A549 (cell line): Measurements from ENCODE around the gene ADAMTS13. TPM values are rescaled to one million over a fixed set of nuclear protein-coding genes. Genes with fewer than 3 reads are reported as not detected.
A peak's percentile ranks its signal among the peaks of the same experiment; 100 is the strongest.

ENCODE experiments used
- ATAC-seq, 2 experiments: fragments of 200-7000 bp in 1 of 2; fragments of >200 bp in 1 of 2; cut with Nextera tagmentation in 1 of 2; cut with Tn5 transposase in 1 of 2; 3 replicates each; pipeline versions ENCODE4 v1.8.0 to v1.9.1; 2018 to 2020; ENCODE audit warnings: mild to moderate bottlenecking in 1 of 2, moderate library complexity in 1 of 2
- CTCF ChIA-PET: fragments of 300-600 bp; sonication (Branson Sonifier 250); formaldehyde crosslinking; extraction: SDS; loops from one replicate; lab custom pipeline; 2021; ENCODE audit warnings: antibody characterized with exemption, inconsistent platforms; lab: Yijun Ruan, JAX
- POLR2A ChIA-PET: fragments of 350-600 bp; formaldehyde crosslinking; extraction: SDS; loops from one replicate; lab custom pipeline; 2021; ENCODE audit warnings: antibody characterized with exemption, inconsistent platforms; lab: Yijun Ruan, JAX
- DNase-seq, 2 experiments: peaks; one replicate each; pipeline versions ENCODE4 v3.0.0 to v3.0.0-alpha.2; 2011 to 2016; ENCODE audit warnings: low read depth in 1 of 2, low spot score in 1 of 2
- FAIRE-seq: peaks from 2 replicates; lab custom pipeline; 2011; peaks lifted over from hg19 to GRCh38; lab: Jason Lieb, UNC
- H3K27ac ChIP-seq, 2 experiments: fragments of >200 bp; sonication (Bioruptor Twin); formaldehyde crosslinking; 3 replicates each; pipeline ENCODE4 v1.5.1; 2016 to 2017
- H3K4me1 ChIP-seq: fragments of >200 bp; sonication (Bioruptor Twin); formaldehyde crosslinking; 3 replicates; pipeline ENCODE4 v1.6.1; 2016
- H3K4me2 ChIP-seq: fragments of >200 bp; sonication (Bioruptor Twin); formaldehyde crosslinking; 3 replicates; pipeline ENCODE4 v1.6.1; 2016
- H3K4me3 ChIP-seq: fragments of >200 bp; sonication (Bioruptor Twin); formaldehyde crosslinking; 3 replicates; pipeline ENCODE4 v1.5.1; 2016
- H3K9me3 ChIP-seq: fragments of >200 bp; sonication (Bioruptor Twin); formaldehyde crosslinking; 3 replicates; pipeline ENCODE4 v1.6.1; 2016
- BCL3 ChIP-seq: fragments of >200 bp; sonication (Bioruptor Twin); formaldehyde crosslinking; IDR thresholded peaks from 3 replicates; pipeline ENCODE4 v1.6.1; 2016
- BHLHE40 ChIP-seq: IDR thresholded peaks from 2 replicates; pipeline ENCODE4 v1.6.1; 2012; ENCODE audit warnings: low read depth, low read length, inconsistent platforms
- CBX2 ChIP-seq: fragments of 200-600 bp; sonication (generic); IDR thresholded peaks from 2 replicates; pipeline ENCODE4 v1.6.1; 2016; ENCODE audit warnings: low read depth, mild to moderate bottlenecking, borderline replicate concordance
- CHD2 ChIP-seq: fragments of 150-350 bp; IDR thresholded peaks from 2 replicates; pipeline ENCODE4 v1.6.1; 2014; ENCODE audit warnings: low read length; ENCODE audit not compliant: partially characterized antibody
- CHD4 ChIP-seq: fragments of 200-600 bp; sonication (generic); IDR thresholded peaks from 2 replicates; pipeline ENCODE4 v1.6.1; 2016; ENCODE audit warnings: antibody characterized with exemption, mild to moderate bottlenecking, borderline replicate concordance
- EHF ChIP-seq: fragments of 250-450 bp; sonication (Bioruptor Pico); IDR thresholded peaks from 2 replicates; pipeline ENCODE4 v1.5.0; 2020; ENCODE audit warnings: mild to moderate bottlenecking
- FOSL2 ChIP-seq, 2 experiments: fragments of 450-650 bp in 1 of 2; fragments of >200 bp in 1 of 2; sonication (Bioruptor Twin) in 1 of 2; formaldehyde crosslinking; IDR thresholded peaks; 2 replicates each; pipeline versions ENCODE4 v1.5.0 to v1.6.1; 2016 to 2020; ENCODE audit warnings: mild to moderate bottlenecking in 1 of 2, moderate library complexity in 1 of 2
- FOXS1 ChIP-seq: fragments of 250-450 bp; sonication (Bioruptor Pico); IDR thresholded peaks from 2 replicates; pipeline ENCODE4 v1.5.0; 2020; ENCODE audit warnings: mild to moderate bottlenecking, moderate library complexity
- HES2 ChIP-seq: fragments of >200 bp; sonication (Bioruptor Twin); formaldehyde crosslinking; IDR thresholded peaks from 2 replicates; pipeline ENCODE4 v1.6.1; 2016
- HOXA7 ChIP-seq: fragments of 250-450 bp; sonication (Bioruptor Pico); IDR thresholded peaks from 2 replicates; pipeline ENCODE4 v1.5.0; 2020; ENCODE audit warnings: mild to moderate bottlenecking, moderate library complexity
- HOXB5 ChIP-seq: fragments of 250-450 bp; sonication (Bioruptor Pico); IDR thresholded peaks from 2 replicates; pipeline ENCODE4 v1.5.0; 2020; ENCODE audit warnings: mild to moderate bottlenecking, moderate library complexity
- JUNB ChIP-seq: fragments of >200 bp; sonication (Bioruptor Twin); formaldehyde crosslinking; IDR thresholded peaks from 2 replicates; pipeline ENCODE4 v1.6.1; 2016
- KDM5A ChIP-seq: fragments of 200-600 bp; sonication (generic); IDR thresholded peaks from 2 replicates; pipeline ENCODE4 v1.6.1; 2016; ENCODE audit warnings: antibody characterized with exemption, mild to moderate bottlenecking
- MAZ ChIP-seq: fragments of 150-350 bp; IDR thresholded peaks from 2 replicates; pipeline ENCODE4 v1.6.1; 2014; ENCODE audit warnings: antibody characterized with exemption, low read depth, low read length, borderline replicate concordance
- MYC ChIP-seq: IDR thresholded peaks from 2 replicates; pipeline ENCODE4 v1.6.1; 2012; ENCODE audit warnings: mild to moderate bottlenecking, inconsistent platforms, low read length, improper control_type of control experiment, borderline replicate concordance
- NPAS2 ChIP-seq: fragments of 250-450 bp; sonication (Bioruptor Pico); IDR thresholded peaks from 2 replicates; pipeline ENCODE4 v1.8.0; 2022; ENCODE audit warnings: mild to moderate bottlenecking, moderate library complexity, borderline replicate concordance
- NR3C1 ChIP-seq: fragments of >200 bp; sonication (Bioruptor Twin); formaldehyde crosslinking; IDR thresholded peaks from 3 replicates; pipeline ENCODE4 v1.6.1; 2017
- PHF8 ChIP-seq: fragments of 200-600 bp; sonication (generic); IDR thresholded peaks from 2 replicates; pipeline ENCODE4 v1.6.1; 2016; ENCODE audit warnings: low read depth, mild to moderate bottlenecking, antibody characterized with exemption, moderate library complexity, borderline replicate concordance
- RARB ChIP-seq: fragments of 250-450 bp; sonication (Bioruptor Pico); IDR thresholded peaks from 2 replicates; pipeline ENCODE4 v1.8.0; 2021; ENCODE audit warnings: mild to moderate bottlenecking, moderate library complexity
- RFX5 ChIP-seq: fragments of 450-650 bp; IDR thresholded peaks from 2 replicates; pipeline ENCODE4 v1.7.1; 2014; ENCODE audit warnings: antibody characterized with exemption, mild to moderate bottlenecking, moderate library complexity
- ZSCAN20 ChIP-seq: fragments of 250-450 bp; sonication (Bioruptor Pico); IDR thresholded peaks from 2 replicates; pipeline ENCODE4 v1.8.0; 2022; ENCODE audit warnings: mild to moderate bottlenecking, moderate library complexity
- WGBS: methylation state at CpG from one replicate; pipeline ENCODE4 v1.1.6; 2017; ENCODE audit errors: missing lambda C conversion rate; 5-methylcytosine and 5-hydroxymethylcytosine counted together
- polyA plus RNA-seq, 4 experiments: library from polyadenylated mRNA; depleted of rRNA in 3 of 4; stranded (reverse); fragments of >200 nt; fragmentation: RNase III in 1 of 4; extraction: RNeasy Plus Mini Kit Qiagen cat#74134 plus additional on column Dnase treatment in 1 of 4; gene quantifications; 2 replicates in 3 of 4; 3 replicates in 1 of 4; pipeline ENCODE4 v1.2.3, GENCODE V29; 2011 to 2017
- TF ChIP-seq, protein P1 (sequence below): IDR thresholded peaks from 2 replicates; pipeline ENCODE4 v1.6.1; 2012

ADAMTS13 gene
- polyA plus RNA-seq, 2 of the 4 experiments (the other 2 are of a cell fraction), result 0.80 to 0.98 TPM

DNA sequence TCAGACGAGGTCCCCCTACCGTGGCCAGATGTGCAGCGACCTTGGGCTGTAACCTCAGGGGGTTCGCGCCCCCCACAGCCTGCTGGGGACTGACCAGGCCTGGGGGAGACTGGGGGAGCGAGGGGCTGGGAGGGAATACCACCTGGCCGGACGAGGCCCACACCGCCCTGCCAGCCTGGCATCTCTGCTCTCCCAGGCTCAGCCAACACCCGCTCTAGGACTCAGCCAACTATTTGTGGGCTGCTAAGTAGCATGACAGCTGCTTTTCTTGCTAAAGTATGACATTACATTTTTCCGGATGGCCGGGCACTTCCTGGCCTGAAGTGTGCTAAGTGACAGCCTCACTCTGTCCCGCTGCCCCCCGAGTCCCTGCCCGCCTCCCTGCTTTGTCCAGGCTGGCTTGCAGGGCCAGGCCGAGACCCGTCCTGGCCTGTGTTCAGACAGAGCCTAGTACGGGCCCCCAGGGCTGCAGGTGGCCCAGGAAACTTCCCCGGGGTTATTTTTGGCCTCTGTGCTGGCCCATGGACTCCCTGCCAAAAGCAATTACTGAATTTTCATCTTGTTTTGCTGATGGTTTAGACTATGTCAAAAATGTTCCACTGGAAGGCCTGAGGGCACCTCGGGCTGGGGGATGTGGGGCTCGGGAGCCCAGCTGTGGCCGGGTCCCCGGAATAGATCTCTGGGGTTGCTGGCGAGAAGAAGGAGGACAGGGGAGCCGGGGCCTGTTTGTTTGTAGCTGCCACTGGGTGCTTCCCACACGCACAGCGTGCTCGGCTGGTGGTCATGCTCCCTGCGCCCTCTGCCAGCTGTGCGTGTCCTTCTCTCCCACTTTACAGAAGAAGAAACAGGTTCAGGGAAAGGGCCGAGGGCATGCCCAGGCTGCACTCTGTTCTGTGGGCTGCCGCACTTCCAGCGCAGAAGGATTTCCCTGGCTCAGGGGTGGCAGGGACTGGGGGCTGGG, 70.2 kb downstream of the ADAMTS13 start:
- ATAC-seq, result no peak
- H3K9me3 ChIP-seq, result no peaks in the 10 kb centered on the region
- no peaks in the 10 kb centered on the region for H3K4me1 ChIP-seq
- no peak for TF ChIP-seq HES2
- no peak for TF ChIP-seq ZSCAN20 (CRISPR knock-in tag)
- no peak for TF ChIP-seq NPAS2
- TF ChIP-seq MAZ, result no peak
- no peak for TF ChIP-seq BCL3
- no peak for TF ChIP-seq JUNB
- no peak for TF ChIP-seq FOXS1
- TF ChIP-seq FOSL2 (IDR thresholded peaks at IDR 0.05), result no peak
- no peak for TF ChIP-seq FOSL2 (CRISPR knock-in tag; IDR thresholded peaks at IDR 0.05)
- no peak for TF ChIP-seq HOXB5 (CRISPR knock-in tag)
- TF ChIP-seq RFX5, result no peak
- TF ChIP-seq EHF (CRISPR knock-in tag), result no peak
- TF ChIP-seq, all 56 proteins: peak for 0
- POLR2A ChIA-PET, result no interaction called here
- Histone ChIP-seq H3K4me3 (no peak overlapping the region), H3K4me2 (no peak overlapping the region), H3K27ac (0 out of 6 replicates have a peak overlapping the region, but pooled peaks of 1 of the 2 experiments have one; percentile 1)
- no peak for DNase-seq
- CTCF ChIA-PET, result interaction anchor here (0.6 to 1.4 kb wide), 6 partner anchors 9 to 604 kb away, joined by 3 to 6 read pairs (median 4); no protein-coding TSS in a partner anchor
- WGBS, result 83% methylated on average over 24 of the region's 33 CpGs
- no peak for FAIRE-seq

GRCh38 chr9:133493428-133493827, 71.3 kb downstream of the ADAMTS13 start:
- ATAC-seq, result no peak
- WGBS, result 63% methylated on average over 9 of the region's 11 CpGs
- no peak for DNase-seq
- no peak overlapping the region for H3K27ac ChIP-seq
- no peak overlapping the region for H3K4me2 ChIP-seq
- no peak overlapping the region for H3K4me3 ChIP-seq
- ChIA-PET CTCF (interaction anchor here (1.4 to 2.2 kb wide), 2 partner anchors 8 to 306 kb away, joined by 6 to 7 read pairs; no protein-coding TSS in a partner anchor), POLR2A (no interaction called here)
- FAIRE-seq, result no peak
- TF ChIP-seq, protein P1, sequence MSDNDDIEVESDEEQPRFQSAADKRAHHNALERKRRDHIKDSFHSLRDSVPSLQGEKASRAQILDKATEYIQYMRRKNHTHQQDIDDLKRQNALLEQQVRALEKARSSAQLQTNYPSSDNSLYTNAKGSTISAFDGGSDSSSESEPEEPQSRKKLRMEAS, result no peak
- no peak for TF ChIP-seq CHD4
- no peak for TF ChIP-seq BHLHE40
- TF ChIP-seq CHD2, result no peak
- no peak for TF ChIP-seq RARB (CRISPR knock-in tag)
- no peak for TF ChIP-seq CBX2
- no peak for TF ChIP-seq KDM5A
- TF ChIP-seq RFX5, result no peak
- no peak for TF ChIP-seq PHF8
- no peak for TF ChIP-seq NR3C1
- no peak for TF ChIP-seq MYC
- no peak for TF ChIP-seq HOXA7 (CRISPR knock-in tag)
- no peak for TF ChIP-seq FOSL2 (IDR thresholded peaks at IDR 0.05)
- TF ChIP-seq FOSL2 (CRISPR knock-in tag; IDR thresholded peaks at IDR 0.05), result no peak
- TF ChIP-seq, all 56 proteins: peak for 0
- Histone ChIP-seq H3K4me1 (no peaks in the 10 kb centered on the region), H3K9me3 (no peaks in the 10 kb centered on the region)
